HCT116 (cell line): Measurements from ENCODE around the gene KMT2D. TPM values are rescaled to one million over a fixed set of nuclear protein-coding genes. Genes with fewer than 3 reads are reported as not detected.

Source experiments
- ATAC-seq: fragments of 200-7000 bp; cut with Tn5 transposase; 2 replicates; pipeline ENCODE4 v1.9.1; 2020; ENCODE audit warnings: mild to moderate bottlenecking, moderate library complexity
- BruUV-seq: library from RNA; stranded (reverse); fragments of 400-500 nt; replicated peaks from 2 replicates; lab custom pipeline; 2021; lab: Mats Ljungman, UMichigan
- CTCF ChIA-PET: fragments of 300-600 bp; sonication (Branson Sonifier 250); formaldehyde crosslinking; loops from one replicate; lab custom pipeline; 2021; ENCODE audit warnings: antibody characterized with exemption; lab: Charles Lee
- POLR2A ChIA-PET: fragments of 300-600, 350-600 bp; sonication (Branson Sonifier 250); formaldehyde crosslinking; loops from one replicate; lab custom pipeline; 2021; ENCODE audit warnings: antibody characterized with exemption; lab: Charles Lee
- RAD21 ChIA-PET, 2 experiments: fragments of 300-600 bp; sonication (Branson Sonifier 250); formaldehyde crosslinking; loops; one replicate each; lab custom pipeline; 2023; ENCODE audit warnings: low total read pairs in 2 of 2; ENCODE audit not compliant: uncharacterized antibody in 2 of 2, unreplicated experiment in 2 of 2, low non-redundant PET in 1 of 2; lab: Charles Lee
- DNase-seq: peaks from one replicate; pipeline ENCODE4 v3.0.0-alpha.2; 2010; ENCODE audit warnings: low read depth, low spot score
- H2AFZ ChIP-seq: fragments of 200-600 bp; shearing (Covaris generic), sonication (generic); 2 replicates; pipeline ENCODE4 v1.6.1; 2017; ENCODE audit warnings: low read depth, mixed run types, mixed read lengths, antibody characterized with exemption, low read length; ENCODE audit not compliant: poor library complexity, severe bottlenecking
- H3K27ac ChIP-seq: 2 replicates; pipeline ENCODE4 v1.5.1; 2012; ENCODE audit warnings: low read depth, low read length
- H3K27me3 ChIP-seq: fragments of 200-600 bp; sonication (generic); 2 replicates; pipeline ENCODE4 v1.6.1; 2016; ENCODE audit warnings: mixed run types, low read length, mixed read lengths; ENCODE audit not compliant: insufficient read depth
- H3K36me3 ChIP-seq, 2 experiments: fragments of 200-500 bp in 1 of 2; fragments of 200-600 bp in 1 of 2; sonication (Bioruptor generic) in 1 of 2; sonication (generic) in 1 of 2; 2 replicates each; pipeline versions ENCODE4 v1.5.1 to v1.6.1; 2014 to 2016; ENCODE audit warnings: low read length in 2 of 2, inconsistent platforms in 1 of 2, mixed read lengths in 1 of 2, mixed run types in 1 of 2; ENCODE audit not compliant: insufficient read depth in 2 of 2, control insufficient read depth in 1 of 2
- H3K4me1 ChIP-seq, 2 experiments: fragments of 200-600 bp in 1 of 2; sonication (generic) in 1 of 2; 2 replicates each; pipeline versions ENCODE4 v1.5.1 to v1.6.1; 2012 to 2017; ENCODE audit warnings: low read length in 2 of 2, inconsistent platforms in 1 of 2, mild to moderate bottlenecking in 1 of 2, mixed read lengths in 1 of 2, mixed run types in 1 of 2, moderate library complexity in 1 of 2; ENCODE audit not compliant: insufficient read depth in 2 of 2, control insufficient read depth in 1 of 2
- H3K4me2 ChIP-seq: fragments of 200-600 bp; sonication (generic); 2 replicates; pipeline ENCODE4 v1.6.1; 2017; ENCODE audit warnings: mixed run types, low read length, mixed read lengths
- H3K4me3 ChIP-seq, 2 experiments: fragments of 200-600 bp in 1 of 2; sonication (generic) in 1 of 2; replicated peaks in 1 of 2; 2 replicates each; pipeline ENCODE4 v1.5.1; 2011 to 2016; ENCODE audit warnings: low read length in 2 of 2, control low read depth in 1 of 2, low read depth in 1 of 2, mild to moderate bottlenecking in 1 of 2, mixed read lengths in 1 of 2, mixed run types in 1 of 2
- H3K79me2 ChIP-seq: fragments of 200-600 bp; sonication (generic); 2 replicates; pipeline ENCODE4 v1.6.1; 2017; ENCODE audit warnings: mild to moderate bottlenecking, mixed run types, low read length, moderate library complexity, mixed read lengths; ENCODE audit not compliant: insufficient read depth
- H3K9ac ChIP-seq: fragments of 200-600 bp; sonication (generic); 2 replicates; pipeline ENCODE4 v1.6.1; 2016; ENCODE audit warnings: low read length, mixed read lengths
- H3K9me2 ChIP-seq: fragments of 200-600 bp; sonication (generic), shearing (Covaris generic); 2 replicates; pipeline ENCODE4 v1.6.1; 2017; ENCODE audit warnings: mixed run types, mild to moderate bottlenecking, moderate library complexity; ENCODE audit not compliant: insufficient read depth
- H3K9me3 ChIP-seq, 2 experiments: fragments of 200-500 bp in 1 of 2; fragments of 200-600 bp in 1 of 2; sonication (Bioruptor generic) in 1 of 2; sonication (generic) in 1 of 2; 2 replicates each; pipeline ENCODE4 v1.6.1; 2014 to 2017; ENCODE audit warnings: low read length in 2 of 2, mixed read lengths in 2 of 2, inconsistent platforms in 1 of 2, low read depth in 1 of 2, mild to moderate bottlenecking in 1 of 2, mixed run types in 1 of 2, moderate library complexity in 1 of 2; ENCODE audit not compliant: control insufficient read depth in 1 of 2, insufficient read depth in 1 of 2
- H4K20me1 ChIP-seq: fragments of 200-600 bp; sonication (generic), shearing (Covaris generic); 2 replicates; pipeline ENCODE4 v1.6.1; 2017; ENCODE audit warnings: mixed run types, mild to moderate bottlenecking, moderate library complexity; ENCODE audit not compliant: insufficient read depth
- CBX3 ChIP-seq: IDR thresholded peaks from 2 replicates; pipeline ENCODE4 v1.6.1; 2012; ENCODE audit warnings: low read depth
- CEBPB ChIP-seq: IDR thresholded peaks from 2 replicates; pipeline ENCODE4 v1.6.1; 2012; ENCODE audit warnings: low read depth
- FOSL1 ChIP-seq: IDR thresholded peaks from 2 replicates; pipeline ENCODE4 v1.6.1; 2012; ENCODE audit warnings: low read depth
- JUND ChIP-seq: IDR thresholded peaks from 2 replicates; pipeline ENCODE4 v1.6.1; 2012
- POLR2A ChIP-seq: IDR thresholded peaks from 2 replicates; pipeline ENCODE4 v1.7.0; 2011; ENCODE audit warnings: borderline replicate concordance; ENCODE audit not compliant: insufficient read depth, insufficient read length; ENCODE audit errors: extremely low read depth
- POLR2AphosphoS5 ChIP-seq: IDR thresholded peaks from 2 replicates; pipeline ENCODE4 v1.6.1; 2011; ENCODE audit warnings: mild to moderate bottlenecking, low read depth, low read length, moderate library complexity
- RAD21 ChIP-seq: IDR thresholded peaks from 2 replicates; pipeline ENCODE4 v1.6.1; 2012; ENCODE audit warnings: low read depth, mild to moderate bottlenecking
- SP1 ChIP-seq: IDR thresholded peaks from 2 replicates; pipeline ENCODE4 v1.6.1; 2012; ENCODE audit warnings: low read depth
- SRF ChIP-seq: IDR thresholded peaks from 2 replicates; pipeline ENCODE4 v1.6.1; 2012; ENCODE audit warnings: low read depth
- YY1 ChIP-seq: IDR thresholded peaks from 2 replicates; pipeline ENCODE4 v1.6.1; 2011; ENCODE audit warnings: low read length, low read depth, moderate library complexity, mild to moderate bottlenecking; ENCODE audit not compliant: insufficient replicate concordance; ENCODE audit errors: extremely low read depth
- ZNF274 ChIP-seq: fragments of 200-500 bp; sonication (Bioruptor generic); IDR thresholded peaks from 2 replicates; pipeline ENCODE4 v1.6.1; 2014; ENCODE audit warnings: mild to moderate bottlenecking, low read depth, low read length, inconsistent platforms
- intact Hi-C: fragments of 100-400 bp; cut with micrococcal nuclease; formaldehyde crosslinking; loops from 2 replicates; pipeline ENCODE4 v1.10.0; 2022
- total RNA-seq: library from RNA; stranded (reverse); gene quantifications from one replicate; pipeline ENCODE4 v1.2.1, GENCODE V29; 2021; ENCODE audit not compliant: unreplicated experiment
- TF ChIP-seq, protein P1 (sequence below): IDR thresholded peaks from 2 replicates; pipeline ENCODE4 v1.6.1; 2012; ENCODE audit warnings: low read depth
- TF ChIP-seq, protein P2 (sequence below): IDR thresholded peaks from 2 replicates; pipeline ENCODE4 v1.6.1; 2012

KMT2D gene
- total RNA-seq, 1 experiment from 2014 or later, result 71.3 TPM

DNA sequence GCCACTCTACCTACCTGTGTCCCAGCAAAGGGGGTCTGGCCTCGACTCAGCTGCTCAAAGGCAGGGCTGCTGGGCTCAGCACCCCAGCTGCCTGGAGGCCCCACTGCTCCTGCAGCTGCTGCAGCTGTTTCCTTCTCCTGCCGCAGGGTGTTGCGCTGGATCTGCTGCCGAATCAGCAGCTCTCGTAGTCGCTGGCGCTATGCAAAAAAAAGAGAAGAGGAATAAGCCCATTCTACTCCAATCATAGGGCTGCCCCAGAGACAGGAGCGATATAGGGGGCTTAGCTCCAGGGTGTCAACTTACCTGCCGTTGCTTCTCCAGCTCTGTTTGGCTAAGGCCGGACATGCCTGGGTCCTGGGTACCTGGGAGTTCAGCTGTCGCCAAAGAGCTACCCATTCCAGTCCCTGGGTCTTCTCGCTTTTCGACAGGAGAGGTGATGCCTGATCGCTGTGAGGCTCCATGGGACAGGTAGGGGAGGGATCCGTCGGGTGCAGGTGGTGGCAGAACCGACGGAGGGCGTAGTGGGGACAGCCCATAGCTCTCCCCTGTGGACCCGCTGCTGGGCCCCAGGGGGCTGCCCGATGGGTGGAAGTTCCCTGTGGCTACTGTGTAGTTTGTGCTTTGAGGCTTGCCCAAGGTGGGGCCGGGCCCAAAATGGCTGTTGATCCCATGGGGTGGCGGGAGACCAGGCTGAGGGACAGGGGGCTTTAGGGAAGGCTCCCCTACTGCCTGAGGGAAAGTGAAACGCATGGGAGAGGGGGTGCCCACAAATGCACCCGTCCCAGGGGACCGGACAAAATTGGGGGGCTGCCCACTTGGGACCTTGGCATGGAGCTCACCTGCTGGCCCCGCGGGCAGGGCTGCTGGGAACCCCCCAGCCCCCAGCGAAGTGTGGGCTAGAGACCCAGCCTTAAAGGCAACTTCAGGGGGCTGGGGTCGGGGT lies 20.9 kb downstream of the KMT2D start:
- no peak overlapping the region for H3K4me3 ChIP-seq
- H3K4me1 ChIP-seq, result no peaks in the 10 kb centered on the region
- ATAC-seq (no peak), DNase-seq (no peak)
- no peaks in the 10 kb centered on the region for H3K9me2 ChIP-seq
- TF ChIP-seq SRF, result no peak
- no peak for TF ChIP-seq JUND
- no peak for TF ChIP-seq CEBPB
- no peak for TF ChIP-seq FOSL1
- TF ChIP-seq, protein P1, sequence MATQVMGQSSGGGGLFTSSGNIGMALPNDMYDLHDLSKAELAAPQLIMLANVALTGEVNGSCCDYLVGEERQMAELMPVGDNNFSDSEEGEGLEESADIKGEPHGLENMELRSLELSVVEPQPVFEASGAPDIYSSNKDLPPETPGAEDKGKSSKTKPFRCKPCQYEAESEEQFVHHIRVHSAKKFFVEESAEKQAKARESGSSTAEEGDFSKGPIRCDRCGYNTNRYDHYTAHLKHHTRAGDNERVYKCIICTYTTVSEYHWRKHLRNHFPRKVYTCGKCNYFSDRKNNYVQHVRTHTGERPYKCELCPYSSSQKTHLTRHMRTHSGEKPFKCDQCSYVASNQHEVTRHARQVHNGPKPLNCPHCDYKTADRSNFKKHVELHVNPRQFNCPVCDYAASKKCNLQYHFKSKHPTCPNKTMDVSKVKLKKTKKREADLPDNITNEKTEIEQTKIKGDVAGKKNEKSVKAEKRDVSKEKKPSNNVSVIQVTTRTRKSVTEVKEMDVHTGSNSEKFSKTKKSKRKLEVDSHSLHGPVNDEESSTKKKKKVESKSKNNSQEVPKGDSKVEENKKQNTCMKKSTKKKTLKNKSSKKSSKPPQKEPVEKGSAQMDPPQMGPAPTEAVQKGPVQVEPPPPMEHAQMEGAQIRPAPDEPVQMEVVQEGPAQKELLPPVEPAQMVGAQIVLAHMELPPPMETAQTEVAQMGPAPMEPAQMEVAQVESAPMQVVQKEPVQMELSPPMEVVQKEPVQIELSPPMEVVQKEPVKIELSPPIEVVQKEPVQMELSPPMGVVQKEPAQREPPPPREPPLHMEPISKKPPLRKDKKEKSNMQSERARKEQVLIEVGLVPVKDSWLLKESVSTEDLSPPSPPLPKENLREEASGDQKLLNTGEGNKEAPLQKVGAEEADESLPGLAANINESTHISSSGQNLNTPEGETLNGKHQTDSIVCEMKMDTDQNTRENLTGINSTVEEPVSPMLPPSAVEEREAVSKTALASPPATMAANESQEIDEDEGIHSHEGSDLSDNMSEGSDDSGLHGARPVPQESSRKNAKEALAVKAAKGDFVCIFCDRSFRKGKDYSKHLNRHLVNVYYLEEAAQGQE, result no peak
- TF ChIP-seq SP1, result no peak
- no peak for TF ChIP-seq CBX3
- TF ChIP-seq POLR2A, result no peak
- TF ChIP-seq ZNF274, result no peak
- no peak for TF ChIP-seq POLR2AphosphoS5
- TF ChIP-seq YY1, result no peak
- TF ChIP-seq RAD21, result no peak
- TF ChIP-seq, protein P2, sequence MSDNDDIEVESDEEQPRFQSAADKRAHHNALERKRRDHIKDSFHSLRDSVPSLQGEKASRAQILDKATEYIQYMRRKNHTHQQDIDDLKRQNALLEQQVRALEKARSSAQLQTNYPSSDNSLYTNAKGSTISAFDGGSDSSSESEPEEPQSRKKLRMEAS, result no peak
- POLR2A ChIA-PET, result no interaction called here
- CTCF ChIA-PET, result no interaction called here
- H3K4me2 ChIP-seq, result no peak overlapping the region
- peaks cover 56 to 80% of the 10 kb centered on the region in 2 experiments for H3K36me3 ChIP-seq
- H3K79me2 ChIP-seq, result no peaks in the 10 kb centered on the region
- H2AFZ ChIP-seq, result no peak overlapping the region
- BruUV-seq, result TSS peak; percentile 10
- H3K9me3 ChIP-seq, result no peaks in the 10 kb centered on the region
- intact Hi-C loops, result no loop called here
- H3K27ac ChIP-seq, result no peak overlapping the region
- H3K27me3 ChIP-seq, result no peaks in the 10 kb centered on the region
- RAD21 ChIA-PET, result no interaction called here
- no peaks in the 10 kb centered on the region for H4K20me1 ChIP-seq
- no peak overlapping the region for H3K9ac ChIP-seq
